ENCODE data around the gene MYO5B. TPM values are rescaled to one million over a fixed set of nuclear protein-coding genes. Genes with fewer than 3 reads are reported as not detected.

Gene MYO5B
- total RNA-seq (2022; extraction: Qiagen RNA extraction), result 7.8 to 10.5 TPM (median 9.4 TPM) in 5 replicates

DNA sequence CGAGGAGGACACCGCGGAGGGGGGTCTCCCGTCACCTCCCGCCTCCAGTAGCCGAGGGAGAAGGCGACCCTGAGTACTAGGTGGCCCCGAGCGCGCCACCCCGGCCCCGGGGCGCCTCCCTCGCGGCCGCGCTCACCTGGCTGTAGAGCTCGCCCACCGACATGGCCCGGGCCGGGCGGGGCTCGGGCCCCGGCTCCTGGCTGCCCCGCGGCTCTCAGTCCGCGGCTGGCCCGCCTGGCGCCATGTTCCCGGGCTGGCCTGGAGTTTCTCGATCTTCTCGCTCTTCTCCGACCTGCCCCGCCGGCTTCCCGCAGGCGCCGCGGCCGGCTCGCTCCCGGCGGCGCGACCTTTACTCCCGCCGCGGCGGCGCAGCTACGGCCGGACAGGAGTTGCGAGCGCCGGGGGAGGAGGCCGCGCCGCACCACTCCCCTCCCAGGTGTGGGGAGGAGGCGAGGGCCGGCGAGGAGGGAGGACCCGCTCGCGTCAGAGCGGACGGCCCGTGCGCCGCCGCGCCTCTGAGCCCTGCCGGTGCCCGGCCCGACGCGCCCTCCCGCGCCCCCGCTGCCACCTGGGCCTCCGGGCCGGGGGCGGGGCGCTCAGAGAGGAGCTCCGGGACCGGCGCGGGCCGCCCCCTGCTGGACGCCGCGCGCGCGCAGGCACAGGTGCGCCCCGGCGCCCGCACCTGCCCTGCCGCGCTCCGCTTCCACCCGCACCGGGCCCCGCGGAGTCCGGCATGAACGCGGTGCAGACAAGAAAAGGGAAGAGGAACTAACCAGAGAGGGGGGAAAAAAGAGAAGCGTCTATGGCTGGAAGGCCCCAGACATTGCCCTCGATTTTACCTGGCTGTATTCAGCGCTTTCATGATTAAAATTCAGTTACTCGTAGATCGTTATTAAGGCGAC is at the start of gene MYO5B:
TSS of gene MYO5B (minus strand) at position 517 of the 902 bp plus-strand sequence. CDS start at position 163, 354 bp downstream.

DNA sequence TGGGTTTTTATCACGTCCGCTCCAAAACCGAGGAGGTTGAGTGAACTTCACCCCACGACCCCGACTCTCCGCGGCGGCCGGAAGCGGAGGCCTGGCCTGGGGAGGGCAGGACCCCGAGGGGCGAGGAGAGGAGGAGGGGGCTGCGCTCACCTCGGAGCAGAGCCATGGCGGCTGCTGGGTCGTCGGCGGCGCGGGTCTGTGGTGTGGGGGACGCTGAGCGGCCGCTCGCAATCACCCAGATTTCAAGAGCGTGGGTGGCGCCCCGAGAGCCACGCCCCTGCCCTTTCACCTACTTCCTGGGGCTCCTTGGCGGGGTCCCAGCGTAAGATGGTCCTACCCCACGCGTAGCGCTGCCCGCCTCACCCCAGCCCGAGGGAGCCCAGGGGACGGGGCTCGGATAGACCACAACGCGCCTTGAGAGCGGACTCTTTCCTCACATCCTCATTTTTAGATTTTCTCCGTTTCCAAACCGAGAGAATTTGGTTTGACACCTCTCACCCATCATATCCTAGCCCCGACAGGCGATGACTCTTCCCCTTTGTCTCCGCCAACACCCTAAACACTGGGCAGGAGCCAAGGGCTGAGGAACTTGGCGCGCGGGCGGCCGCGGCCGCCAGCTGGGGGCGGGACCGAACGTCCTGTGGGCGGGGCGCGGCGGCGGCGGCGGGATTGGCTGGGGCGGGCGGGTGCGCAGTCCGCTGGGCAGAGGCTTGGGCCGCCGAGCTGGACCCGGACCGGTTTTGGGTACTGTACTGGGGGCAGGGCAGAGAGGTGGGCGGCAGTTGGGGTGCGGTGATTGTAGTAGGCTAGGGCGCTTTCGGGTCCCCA is 381.4 kb downstream of the MYO5B start, which contains the start of gene ACAA2:
TSS of gene ACAA2 (minus strand) at position 215 of the 828 bp plus-strand sequence. CDS start at position 166, 49 bp downstream.

Other genes starting within 250 kb of the MYO5B start
- gene CFAP53, start 71.3 kb upstream of the MYO5B start, total RNA-seq (2022; extraction: Qiagen RNA extraction), result 0.11 to 0.31 TPM (median 0.25 TPM) in 5 replicates
- 26.4 to 35.2 TPM (median 33.5 TPM) in 5 replicates for gene MBD1, start 86.4 kb upstream of the MYO5B start, total RNA-seq (2022; extraction: Qiagen RNA extraction)
- 39.9 to 50.9 TPM (median 45.3 TPM) in 5 replicates for gene CXXC1, start 92.5 kb upstream of the MYO5B start, total RNA-seq (2022; extraction: Qiagen RNA extraction)
- gene SKA1, start 179.9 kb upstream of the MYO5B start, total RNA-seq (2022; extraction: Qiagen RNA extraction), result 11.2 to 11.9 TPM (median 11.7 TPM) in 5 replicates

All from A549 treated with Mapracorat at 1 μM for 4 hours (cell line).